ENCODE measurements around the gene NUDT12. TPM values are rescaled to one million over a fixed set of nuclear protein-coding genes. Genes with fewer than 3 reads are reported as not detected.

Gene NUDT12
- total RNA-seq, 1 donor from 2014 or later = 13.4 TPM

DNA sequence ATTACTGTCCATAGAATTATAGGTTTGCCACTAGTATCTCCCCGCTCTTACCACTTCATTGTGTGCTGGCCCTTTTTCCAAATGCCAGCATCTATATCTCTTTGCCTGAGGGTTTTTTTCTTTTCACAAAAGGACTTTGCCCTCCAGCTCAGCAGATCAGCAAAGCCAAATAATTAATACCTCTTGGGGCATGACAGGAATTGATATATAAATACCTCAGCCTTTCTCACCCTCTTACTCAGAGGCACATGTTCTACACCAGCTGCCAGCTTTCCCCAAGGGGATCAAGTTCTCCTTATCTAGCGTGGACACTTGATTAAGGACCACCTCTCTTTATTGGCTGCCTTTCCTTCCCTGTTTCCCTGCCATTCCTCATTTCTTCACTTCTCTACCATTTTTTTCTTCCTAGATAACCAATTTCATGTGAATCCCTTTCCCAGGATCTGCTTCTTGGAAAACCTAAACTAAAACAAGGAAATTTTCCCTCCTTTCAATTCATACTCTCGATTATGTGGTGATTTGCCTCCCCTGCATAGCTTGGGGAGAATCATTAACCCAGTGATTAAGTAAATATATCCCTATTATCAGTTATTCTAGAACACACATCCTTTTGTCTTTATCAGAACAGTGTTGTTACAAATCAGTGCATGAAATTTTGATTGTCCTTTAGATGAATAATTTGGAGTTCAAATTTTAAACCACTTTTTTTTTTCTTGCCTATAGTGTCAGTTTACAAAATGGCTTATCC, 6.9 kb upstream of the NUDT12 start:
- Mint-ChIP-seq H3K4me1 (ENCODE audit: unreplicated experiment) (peaks cover 11% of the 10 kb centered on the region), H3K36me3 (no peaks in the 10 kb centered on the region), H3K27ac (peak overlapping the region; percentile 4), H3K9me3 (no peaks in the 10 kb centered on the region), H3K4me3 (peak overlapping the region; percentile 2), H3K27me3 (no peaks in the 10 kb centered on the region)
- no peak for TF ChIP-seq CTCF (conservative IDR thresholded peaks at IDR 0.05)
- no peak for DNase-seq (ENCODE audit: extremely low spot score, unreplicated experiment)

DNA sequence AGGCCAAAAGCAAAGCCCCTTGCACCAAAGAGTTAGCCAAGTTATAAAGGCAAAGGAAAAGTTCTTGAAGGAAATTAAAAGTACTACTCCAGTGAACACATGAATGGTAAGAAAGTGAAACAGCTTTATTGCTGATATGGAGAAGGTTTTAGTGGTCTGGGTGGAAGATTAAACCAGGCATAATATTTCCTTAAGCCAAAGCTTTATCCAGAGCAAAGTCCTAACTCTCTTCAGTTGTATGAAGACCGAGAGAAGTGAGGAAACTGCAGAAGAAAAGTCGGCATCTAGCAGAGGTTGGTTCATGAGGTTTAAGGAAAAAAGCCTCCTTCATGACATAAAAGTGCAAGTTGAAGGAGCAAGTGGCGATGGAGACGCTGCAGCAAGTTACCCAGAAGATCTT, 3.1 kb upstream of the NUDT12 start:
- peaks cover 12% of the 10 kb centered on the region for H3K4me1 Mint-ChIP-seq (ENCODE audit: unreplicated experiment)
- H3K9me3 Mint-ChIP-seq = no peaks in the 10 kb centered on the region
- H3K4me3 Mint-ChIP-seq = no peak overlapping the region
- no peak for TF ChIP-seq CTCF (conservative IDR thresholded peaks at IDR 0.05)
- no peak for DNase-seq (ENCODE audit: extremely low spot score, unreplicated experiment)
- H3K27me3 Mint-ChIP-seq = no peaks in the 10 kb centered on the region
- no peaks in the 10 kb centered on the region for H3K36me3 Mint-ChIP-seq
- H3K27ac Mint-ChIP-seq = no peak overlapping the region

DNA sequence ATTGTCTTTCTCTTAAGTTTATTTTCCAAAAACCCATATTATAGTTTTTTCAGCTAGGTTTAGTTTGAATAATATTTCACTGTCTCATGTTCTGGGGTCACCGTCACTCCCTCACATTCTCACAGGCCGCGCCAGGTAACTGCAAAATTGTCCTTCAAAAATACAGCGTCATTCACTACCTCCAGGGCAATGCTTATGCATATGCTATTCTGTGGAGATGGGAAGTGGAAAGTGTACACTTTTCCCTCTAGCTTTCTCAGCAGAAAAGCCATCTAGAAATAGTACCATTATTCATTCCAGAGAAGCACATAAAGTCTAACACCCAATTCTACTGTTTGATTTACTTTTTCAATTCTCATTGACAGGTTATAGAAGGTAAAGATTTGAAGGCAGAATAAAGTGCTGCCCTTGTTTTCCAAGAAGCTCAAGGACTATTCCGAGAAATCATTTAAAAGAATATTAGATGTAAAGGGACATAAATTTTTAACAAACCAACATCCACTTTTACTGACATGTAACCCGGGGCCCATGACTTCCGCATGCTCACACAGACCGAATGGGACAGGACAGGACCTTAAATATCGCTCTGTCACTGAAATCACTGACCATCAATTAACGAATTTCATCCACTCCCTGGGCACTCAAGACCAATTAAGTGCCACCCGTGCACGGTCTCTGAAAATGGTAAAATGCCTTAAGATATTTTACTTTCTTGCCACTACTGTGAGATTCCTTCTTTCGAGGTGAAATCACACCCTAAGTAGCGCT, 720 bp downstream of the NUDT12 start:
- H3K4me3 Mint-ChIP-seq = peak overlapping the region; percentile 94
- peaks cover 7% of the 10 kb centered on the region for H3K36me3 Mint-ChIP-seq
- peaks cover 15% of the 10 kb centered on the region for H3K4me1 Mint-ChIP-seq (ENCODE audit: unreplicated experiment)
- DNase-seq (ENCODE audit: extremely low spot score, unreplicated experiment) = no peak
- peak overlapping the region; percentile 91 for H3K27ac Mint-ChIP-seq
- H3K27me3 Mint-ChIP-seq = no peaks in the 10 kb centered on the region
- no peaks in the 10 kb centered on the region for H3K9me3 Mint-ChIP-seq
- TF ChIP-seq CTCF (conservative IDR thresholded peaks at IDR 0.05) = no peak

- no peak for TF ChIP-seq CTCF (conservative IDR thresholded peaks at IDR 0.05)
Measured at GRCh38 chr5:103560826-103561225, 1.8 kb downstream of the NUDT12 start.

GRCh38 chr5:103546858-103547257, 15.7 kb downstream of the NUDT12 start:
- H3K27me3 Mint-ChIP-seq = no peaks in the 10 kb centered on the region
- no peak overlapping the region for H3K27ac Mint-ChIP-seq
- peaks cover 4% of the 10 kb centered on the region for H3K36me3 Mint-ChIP-seq

More at GRCh38 chr5:103560826-103561225, 1.8 kb downstream of the NUDT12 start:
- H3K4me1 Mint-ChIP-seq (ENCODE audit: unreplicated experiment) = peaks cover 15% of the 10 kb centered on the region
- no peak for DNase-seq (ENCODE audit: extremely low spot score, unreplicated experiment)
- H3K36me3 Mint-ChIP-seq = peaks cover 7% of the 10 kb centered on the region
- H3K4me3 Mint-ChIP-seq = no peak overlapping the region
- no peaks in the 10 kb centered on the region for H3K27me3 Mint-ChIP-seq
- H3K9me3 Mint-ChIP-seq = no peaks in the 10 kb centered on the region
- no peak overlapping the region for H3K27ac Mint-ChIP-seq

More at GRCh38 chr5:103546858-103547257, 15.7 kb downstream of the NUDT12 start:
- no peaks in the 10 kb centered on the region for H3K4me1 Mint-ChIP-seq (ENCODE audit: unreplicated experiment)
- H3K9me3 Mint-ChIP-seq = no peaks in the 10 kb centered on the region
- H3K4me3 Mint-ChIP-seq = no peak overlapping the region
- no peak for TF ChIP-seq CTCF (conservative IDR thresholded peaks at IDR 0.05)
- DNase-seq (ENCODE audit: extremely low spot score, unreplicated experiment) = no peak
